Spleen (tissue), 11 donors: ENCODE measurements around the gene CRAT. TPM values are rescaled to one million over a fixed set of nuclear protein-coding genes. Genes with fewer than 3 reads are reported as not detected.

Experiments
- DNase-seq: peaks from one replicate; pipeline ENCODE4 v3.0.0-alpha.2; 2020
- H3K27ac ChIP-seq, 8 donors: fragments of 200-600 bp; sonication (generic) in 7 of 8; 1 replicate in 4 of 8; 2 replicates in 4 of 8; pipeline versions ENCODE4 v1.5.0 to v1.8.0; 2016 to 2021; ENCODE audit warnings: inconsistent platforms in 4 of 8, mild to moderate bottlenecking in 4 of 8, moderate library complexity in 1 of 8
- H3K27me3 ChIP-seq, 7 donors: fragments of 200-600 bp; sonication (generic) in 6 of 7; replicated peaks in 1 of 7; 1 replicate in 4 of 7; 2 replicates in 3 of 7; pipeline versions ENCODE4 v1.5.0 to v1.8.0; 2016 to 2021; ENCODE audit warnings: inconsistent platforms in 3 of 7, mild to moderate bottlenecking in 1 of 7
- H3K36me3 ChIP-seq, 6 donors: fragments of 200-600 bp; sonication (generic) in 5 of 6; 1 replicate in 4 of 6; 2 replicates in 2 of 6; pipeline versions ENCODE4 v1.5.0 to v1.8.0; 2016 to 2021; ENCODE audit warnings: inconsistent platforms in 2 of 6
- H3K4me1 ChIP-seq, 6 donors: fragments of 200-600 bp; sonication (generic) in 5 of 6; 1 replicate in 3 of 6; 2 replicates in 3 of 6; pipeline versions ENCODE4 v1.5.0 to v1.8.0; 2016 to 2021; ENCODE audit warnings: inconsistent platforms in 3 of 6
- H3K4me3 ChIP-seq, 8 donors: fragments of 200-600 bp; sonication (generic) in 7 of 8; 1 replicate in 4 of 8; 2 replicates in 4 of 8; pipeline versions ENCODE4 v1.5.0 to v1.8.0; 2016 to 2021; ENCODE audit warnings: inconsistent platforms in 4 of 8, mild to moderate bottlenecking in 4 of 8, moderate library complexity in 2 of 8
- H3K9me3 ChIP-seq, 8 donors: fragments of 200-600 bp; sonication (generic) in 7 of 8; 1 replicate in 4 of 8; 2 replicates in 4 of 8; pipeline versions ENCODE4 v1.5.0 to v1.8.0; 2016 to 2021; ENCODE audit warnings: inconsistent platforms in 4 of 8
- CTCF ChIP-seq, 11 experiments: fragments of 200-600 bp in 7 of 11; fragments of 450-650 bp in 4 of 11; sonication (generic) in 4 of 11; IDR thresholded peaks in 8 of 11; conservative IDR thresholded peaks in 3 of 11; 1 replicate in 7 of 11; 2 replicates in 4 of 11; pipeline versions ENCODE4 v1.4.0 to v1.8.0; 2016 to 2021; ENCODE audit warnings: antibody characterized with exemption in 11 of 11, inconsistent platforms in 4 of 11, mild to moderate bottlenecking in 1 of 11
- POLR2A ChIP-seq, 3 donors: fragments of 450-650 bp; IDR thresholded peaks; one replicate each; pipeline ENCODE4 v1.5.1; 2017; ENCODE audit warnings: antibody characterized with exemption in 3 of 3, mild to moderate bottlenecking in 1 of 3
- POLR2AphosphoS5 ChIP-seq, 3 donors: sonication (generic); formaldehyde crosslinking; IDR thresholded peaks; one replicate each; pipeline ENCODE4 v1.5.1; 2017; ENCODE audit warnings: antibody characterized with exemption in 3 of 3
- WGBS, 5 donors: extraction: QIAGEN DNeasy Blood & Tissue Kit in 3 of 5; methylation state at CpG; one replicate each; pipeline versions ENCODE4 v1.1.5 to v1.1.7; 2013 to 2018; 5-methylcytosine and 5-hydroxymethylcytosine counted together
- intact Hi-C: fragments of 100-400 bp; cut with DNase I; formaldehyde crosslinking; loops from one replicate; pipeline ENCODE4 v1.15.0; 2023; ENCODE audit warnings: low total_unique reads
- polyA plus RNA-seq, 3 donors: library from polyadenylated mRNA; stranded (reverse); fragments of 200-250 nt; gene quantifications; one replicate each; pipeline ENCODE4 v1.2.1, GENCODE V29; 2013
- total RNA-seq, 7 donors: library from RNA; depleted of rRNA in 3 of 7; stranded (reverse); fragments of >200 nt in 3 of 7; fragmentation: NEBNext Ultra II Directional in 4 of 7; extraction: Animal tissue kit (Norgen Biotek cat#: 25700) in 4 of 7; gene quantifications; one replicate each; pipeline versions ENCODE4 v1.1.0 to v1.2.1, GENCODE V29; 2016 to 2021
- donor health status: healthy with polysubstance abuse.
- donor health status: DM: no; HTN: no; CAD: no; lungs with moderate emphysema.
- donor health status: DM: no; HTN: no; CAD: no.
- donor health status: Bipolar disorder and iron deficiency.
- donor health status: healthy.
- donor health status: DM: no; HTN: no; CAD: no.
- donor health status: DM: yes; HTN: yes; CAD: no.

Gene CRAT
- total and polyA plus RNA-seq, 10 donors = 5.7 to 32.3 (median 15.7) TPM

GRCh38 chr9:129108805-129109536 lies 1.6 kb downstream of the CRAT start:
- DNase-seq = no peak
- intact Hi-C loops = no loop called here
- WGBS, 5 donors = 78 to 87% (median 84%) methylated on average over 10 of the region's 10 CpGs
- no peaks in the 10 kb centered on the region for H3K27me3 ChIP-seq
- H3K4me1 ChIP-seq = peaks cover 13 to 47% (median 39%) of the 10 kb centered on the region in 6 donors
- TF ChIP-seq POLR2A (IDR thresholded peaks at IDR 0.05) (no peak), POLR2AphosphoS5 (IDR thresholded peaks at IDR 0.05) (no peak), CTCF (IDR thresholded peaks at IDR 0.05 in 8 of 11, conservative IDR thresholded peaks at IDR 0.05 in 3 of 11) (no peak)
- peak overlapping the region in 1 of 8 donors; percentile 92 for H3K4me3 ChIP-seq
- H3K27ac ChIP-seq = no peak overlapping the region
- peaks cover 0 to 33% (median 0%) of the 10 kb centered on the region in 6 donors for H3K36me3 ChIP-seq
- H3K9me3 ChIP-seq = no peaks in the 10 kb centered on the region

GRCh38 chr9:129108083-129108804 lies 2.3 kb downstream of the CRAT start:
- 89 to 93% (median 91%) methylated on average over 11 to 13 of the region's 13 CpGs for WGBS, 5 donors
- no peak overlapping the region for H3K4me3 ChIP-seq
- intact Hi-C loops = no loop called here
- TF ChIP-seq POLR2AphosphoS5 (IDR thresholded peaks at IDR 0.05) (no peak), POLR2A (IDR thresholded peaks at IDR 0.05) (no peak), CTCF (IDR thresholded peaks at IDR 0.05 in 8 of 11, conservative IDR thresholded peaks at IDR 0.05 in 3 of 11) (no peak)
- H3K9me3 ChIP-seq = no peaks in the 10 kb centered on the region
- DNase-seq = no peak
- H3K36me3 ChIP-seq = peaks cover 0 to 33% (median 0%) of the 10 kb centered on the region in 6 donors
- H3K4me1 ChIP-seq = peaks cover 10 to 40% (median 31%) of the 10 kb centered on the region in 6 donors
- no peak overlapping the region for H3K27ac ChIP-seq
- H3K27me3 ChIP-seq = no peaks in the 10 kb centered on the region

GRCh38 chr9:129107651-129108050 lies 2.9 kb downstream of the CRAT start:
- 80 to 96% (median 92%) methylated on average over 10 to 13 of the region's 13 CpGs for WGBS, 5 donors
- TF ChIP-seq CTCF (IDR thresholded peaks at IDR 0.05 in 8 of 11, conservative IDR thresholded peaks at IDR 0.05 in 3 of 11) = no peak
- no peak for TF ChIP-seq POLR2AphosphoS5 (IDR thresholded peaks at IDR 0.05)
- TF ChIP-seq POLR2A (IDR thresholded peaks at IDR 0.05) = no peak
- no peak for DNase-seq
- Histone ChIP-seq H3K27me3 (no peaks in the 10 kb centered on the region), H3K9me3 (no peaks in the 10 kb centered on the region), H3K36me3 (peaks cover 0 to 34% (median 0%) of the 10 kb centered on the region in 6 donors), H3K27ac (no peak overlapping the region), H3K4me3 (no peak overlapping the region), H3K4me1 (peaks cover 8 to 34% (median 26%) of the 10 kb centered on the region in 6 donors)
- intact Hi-C loops = no loop called here
